GM21576 (cell line): ENCODE results near the gene PIEZO2.
A peak's percentile ranks its signal among the peaks of the same experiment; 100 is the strongest.
"Not testable (repeated sequence)": the region's sequence is repeated elsewhere in the genome, so short reads cannot be mapped to it uniquely, and the experiment has no call there.

Experiments
- ATAC-seq: cut with Tn5 transposase; IDR thresholded peaks from one replicate; pipeline ENCODE4 v1.9.1; 2021; ENCODE audit warnings: mild to moderate bottlenecking, moderate library complexity; ENCODE audit not compliant: unreplicated experiment

PIEZO2 gene

DNA sequence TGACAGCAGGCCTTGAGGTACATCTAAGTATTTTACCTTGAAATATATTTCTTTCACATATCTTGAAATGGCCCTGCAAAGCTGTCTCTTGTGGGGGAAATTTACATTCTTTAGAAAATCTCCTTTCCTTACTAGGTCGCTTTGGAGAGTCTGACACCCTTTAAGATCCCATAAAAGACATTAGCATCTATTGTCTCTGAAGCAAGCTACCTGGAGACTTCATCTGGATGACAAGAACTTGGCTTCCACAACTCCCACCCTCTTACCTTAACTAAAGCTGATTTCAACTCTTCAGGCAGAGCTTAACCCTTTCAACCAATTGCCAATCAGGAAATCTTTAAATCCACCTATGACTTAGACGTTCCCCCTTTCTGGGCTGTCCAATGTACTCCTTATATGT is 219.3 kb downstream of the PIEZO2 start:
- no peak for ATAC-seq

DNA sequence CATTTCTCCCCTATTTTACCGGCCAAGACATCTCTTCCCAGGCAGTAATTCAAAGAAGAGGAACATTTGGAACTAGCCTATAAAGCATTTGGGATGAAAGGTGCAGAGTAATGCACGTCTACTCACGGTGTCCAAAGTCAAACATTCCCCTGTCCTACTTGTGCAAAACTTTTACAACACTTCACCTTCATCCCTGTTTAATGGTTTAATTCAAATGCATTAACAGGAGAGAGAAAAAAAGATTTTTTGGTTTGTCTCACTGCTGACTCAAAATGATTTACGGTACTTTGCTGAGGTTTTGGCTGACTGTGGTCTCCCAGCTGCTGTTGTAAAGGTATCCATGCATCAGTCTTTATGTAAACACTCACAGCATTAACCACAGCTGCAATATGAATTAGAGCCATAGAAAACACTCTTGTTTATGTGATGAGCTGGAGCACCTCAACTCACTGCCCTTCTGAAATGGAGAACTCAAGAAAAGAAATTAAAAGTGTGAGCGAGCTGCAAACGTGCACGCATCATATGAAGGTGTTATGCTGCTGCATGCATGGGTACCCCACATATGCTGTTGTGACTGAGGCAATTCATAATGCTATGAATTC is 220.5 kb downstream of the PIEZO2 start:
- ATAC-seq = peak; percentile 62

DNA sequence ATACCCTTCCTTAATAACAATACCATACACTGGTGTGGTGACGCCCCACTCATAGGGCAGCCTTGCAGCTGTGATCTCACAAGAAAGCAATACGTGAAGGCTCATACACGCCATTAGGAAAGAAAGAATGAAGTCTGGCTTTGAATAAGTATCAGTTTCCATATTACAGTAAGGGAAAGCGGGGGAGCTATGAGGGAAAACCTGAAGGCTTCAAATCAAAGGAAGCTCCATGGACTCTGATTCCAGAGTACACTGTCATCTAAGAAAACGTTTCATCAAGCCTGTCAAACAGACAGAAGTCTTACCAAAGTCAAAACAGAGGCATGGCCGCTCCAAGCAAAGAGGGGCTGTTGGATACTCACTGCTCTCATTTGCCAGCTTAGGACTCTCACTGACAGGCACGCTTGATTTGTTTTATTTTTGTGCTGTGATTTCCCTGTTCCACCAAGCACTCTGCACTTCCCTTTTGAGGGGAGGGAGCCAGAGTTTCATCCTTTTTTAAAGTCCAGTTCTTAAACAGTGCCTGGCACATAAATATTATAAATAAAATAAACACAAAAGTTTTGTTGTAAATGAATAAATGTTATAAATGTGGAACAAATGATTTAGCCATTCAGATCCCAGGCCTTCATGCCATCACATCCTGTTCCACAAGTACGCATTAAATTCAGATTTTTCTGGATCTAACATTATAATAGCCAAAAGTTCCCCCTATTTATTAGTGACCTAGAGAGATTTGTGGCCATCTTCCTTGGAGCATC is 221.2 kb downstream of the PIEZO2 start:
- ATAC-seq = peak; percentile 42

DNA sequence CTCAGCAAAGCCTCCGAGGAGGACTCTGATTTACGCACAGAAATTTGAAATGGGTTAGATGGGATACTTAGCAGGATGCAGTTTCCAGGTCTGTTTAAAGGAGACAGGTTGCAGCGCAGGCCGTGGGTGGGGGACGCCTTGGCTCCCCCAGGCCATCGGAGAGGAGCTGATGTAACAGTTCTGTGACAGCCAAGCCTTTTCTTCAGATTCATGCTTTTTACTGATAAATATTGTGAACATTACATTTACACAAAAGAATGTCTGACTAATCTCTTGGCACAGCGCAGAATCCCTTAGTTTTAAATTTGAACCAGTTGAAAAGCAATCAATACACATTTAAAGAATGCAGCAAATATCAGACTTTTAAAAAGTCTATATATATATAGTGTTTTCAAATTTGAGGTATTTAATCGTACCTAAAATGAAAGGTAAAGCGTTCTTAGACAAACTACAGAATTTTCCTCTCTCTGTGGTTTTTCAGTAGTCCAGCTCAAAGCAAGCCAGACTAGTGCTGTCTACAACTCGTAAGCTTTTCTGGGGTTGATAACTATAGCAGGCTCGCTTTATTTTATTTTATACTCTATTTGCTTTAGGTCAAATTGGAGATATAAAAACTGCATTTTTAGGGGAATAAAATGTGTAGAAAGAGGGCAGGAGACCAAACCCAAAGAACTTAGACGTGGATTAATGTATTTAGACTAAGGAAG is 221.9 kb downstream of the PIEZO2 start:
- ATAC-seq = no peak

- no peak for ATAC-seq
Observed at GRCh38 chr18:10926621-10927161, 222.7 kb downstream of the PIEZO2 start.

DNA sequence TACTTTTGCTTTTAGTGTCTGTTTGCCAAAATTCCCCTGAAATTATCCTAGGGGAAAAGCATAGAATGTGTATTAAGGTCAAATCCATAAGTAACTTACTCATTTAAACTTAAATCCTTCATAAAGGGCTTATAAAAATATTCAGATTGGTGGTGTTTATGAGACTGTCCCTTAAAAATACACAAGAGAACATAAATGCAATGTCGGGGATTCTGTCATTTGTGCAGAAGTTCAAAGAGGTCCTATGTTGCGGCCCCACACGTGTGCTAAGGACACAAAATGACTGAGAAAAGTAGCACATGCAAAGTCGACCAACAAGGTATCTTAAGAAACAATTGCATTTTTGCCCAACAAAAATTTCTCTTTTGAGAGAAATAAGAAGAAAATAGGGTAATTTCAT is 225.1 kb downstream of the PIEZO2 start:
- no peak for ATAC-seq

- ATAC-seq = no peak
Observed at GRCh38 chr18:10923551-10924070, 225.8 kb downstream of the PIEZO2 start.

DNA sequence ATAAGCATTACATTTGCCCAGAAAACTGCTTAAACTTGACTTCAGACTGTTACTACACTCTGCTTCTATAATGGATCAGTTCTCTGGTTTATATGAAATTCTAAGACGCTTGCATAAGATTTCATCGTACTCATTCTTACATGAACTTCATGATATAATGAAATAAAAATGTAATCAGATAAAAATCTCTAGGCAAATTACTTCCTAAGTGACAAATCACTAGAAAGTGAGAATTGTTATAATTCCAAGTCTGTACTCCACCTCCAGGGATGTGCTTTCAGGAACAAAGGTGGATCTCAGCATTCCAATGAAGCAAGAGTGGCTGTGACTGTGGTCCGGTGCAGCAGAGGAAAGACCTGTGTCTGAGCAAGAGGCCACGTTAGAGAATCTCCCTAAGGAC is 226.2 kb downstream of the PIEZO2 start:
- no peak for ATAC-seq

- not testable (repeated sequence) for ATAC-seq
Observed at GRCh38 chr18:10922712-10923111, 226.7 kb downstream of the PIEZO2 start.

- not testable (repeated sequence) for ATAC-seq
Observed at GRCh38 chr18:10920309-10920708, 229.1 kb downstream of the PIEZO2 start.

DNA sequence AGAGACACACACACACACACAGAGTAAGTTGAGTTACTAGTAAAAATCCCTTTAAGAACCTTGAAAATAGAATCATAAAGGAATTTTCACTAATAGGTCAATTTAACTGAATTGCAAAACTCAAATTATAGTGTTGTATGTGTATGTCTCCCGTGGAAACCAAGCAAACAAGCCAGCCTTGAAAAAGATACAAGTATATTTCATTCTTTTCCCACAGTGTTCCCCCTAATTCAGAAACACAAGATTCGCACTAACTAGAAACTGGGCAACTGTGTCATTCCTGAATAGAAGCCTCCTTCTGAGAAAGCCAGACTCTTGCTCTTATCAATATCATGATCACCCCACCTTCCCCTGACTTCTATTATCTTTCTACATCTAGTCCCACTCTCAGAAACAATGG is 229.5 kb downstream of the PIEZO2 start:
- ATAC-seq = no peak

GRCh38 chr18:10916865-10917264 is 232.5 kb downstream of the PIEZO2 start:
- no peak for ATAC-seq

DNA sequence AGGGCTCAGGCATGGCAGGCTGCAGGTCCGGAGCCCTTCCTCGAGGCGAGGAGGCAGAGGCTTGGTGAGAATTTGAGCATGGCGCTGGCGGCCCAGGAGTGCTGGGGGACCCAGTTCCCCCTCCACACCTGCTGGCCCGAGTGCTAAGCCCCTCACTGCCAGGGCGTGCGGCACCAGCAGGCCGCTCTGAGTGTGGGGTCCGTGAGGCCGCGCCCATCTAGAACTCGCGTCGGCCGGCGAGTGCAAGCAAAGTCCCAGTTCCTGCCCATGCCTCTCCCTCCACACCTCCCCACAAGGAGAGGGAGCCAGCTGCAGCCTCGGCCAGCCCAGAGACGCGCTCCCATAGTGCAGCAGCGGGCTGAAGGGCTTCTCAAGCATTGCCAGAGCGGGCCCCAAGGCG is 233.0 kb downstream of the PIEZO2 start:
- no peak for ATAC-seq

DNA sequence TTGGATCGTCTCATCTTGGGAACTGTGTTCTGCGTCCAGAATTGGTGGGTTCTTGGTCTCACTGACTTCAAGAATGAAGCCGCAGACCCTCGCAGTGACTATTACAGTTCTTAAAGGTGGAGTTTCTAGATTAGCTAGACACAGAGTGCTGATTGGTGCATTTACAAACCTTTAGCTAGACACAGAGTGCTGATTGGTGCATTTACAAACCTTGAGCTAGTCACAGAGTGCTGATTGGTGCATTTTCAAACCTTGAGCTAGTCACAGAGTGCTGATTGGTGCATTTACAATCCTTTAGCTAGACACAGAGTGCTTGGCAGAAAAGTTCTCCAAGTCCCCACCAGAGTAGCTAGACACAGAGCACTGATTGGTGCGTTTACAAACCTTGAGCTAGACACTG is 233.6 kb downstream of the PIEZO2 start:
- ATAC-seq = not testable (repeated sequence)

- ATAC-seq = not testable (repeated sequence)
Observed at GRCh38 chr18:10914610-10915009, 234.8 kb downstream of the PIEZO2 start.

DNA sequence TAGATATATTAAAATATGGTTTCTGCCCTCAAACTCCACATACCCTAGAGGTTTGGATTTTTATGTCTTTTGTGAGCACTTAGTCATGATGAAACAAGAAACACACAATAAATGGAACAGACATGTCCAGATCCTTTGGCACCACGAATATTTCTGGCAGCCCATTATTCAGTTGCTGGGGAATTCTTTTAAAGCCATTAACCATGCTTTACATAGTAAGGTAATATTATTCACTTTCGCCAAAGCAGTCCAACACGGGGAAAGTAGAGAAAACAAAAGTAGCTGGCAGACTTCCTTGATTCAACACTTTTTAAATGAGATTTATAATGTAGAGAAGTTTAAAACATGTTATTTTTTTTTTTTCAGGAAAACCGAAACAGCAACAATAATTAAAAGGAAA is 235.4 kb downstream of the PIEZO2 start:
- no peak for ATAC-seq

DNA sequence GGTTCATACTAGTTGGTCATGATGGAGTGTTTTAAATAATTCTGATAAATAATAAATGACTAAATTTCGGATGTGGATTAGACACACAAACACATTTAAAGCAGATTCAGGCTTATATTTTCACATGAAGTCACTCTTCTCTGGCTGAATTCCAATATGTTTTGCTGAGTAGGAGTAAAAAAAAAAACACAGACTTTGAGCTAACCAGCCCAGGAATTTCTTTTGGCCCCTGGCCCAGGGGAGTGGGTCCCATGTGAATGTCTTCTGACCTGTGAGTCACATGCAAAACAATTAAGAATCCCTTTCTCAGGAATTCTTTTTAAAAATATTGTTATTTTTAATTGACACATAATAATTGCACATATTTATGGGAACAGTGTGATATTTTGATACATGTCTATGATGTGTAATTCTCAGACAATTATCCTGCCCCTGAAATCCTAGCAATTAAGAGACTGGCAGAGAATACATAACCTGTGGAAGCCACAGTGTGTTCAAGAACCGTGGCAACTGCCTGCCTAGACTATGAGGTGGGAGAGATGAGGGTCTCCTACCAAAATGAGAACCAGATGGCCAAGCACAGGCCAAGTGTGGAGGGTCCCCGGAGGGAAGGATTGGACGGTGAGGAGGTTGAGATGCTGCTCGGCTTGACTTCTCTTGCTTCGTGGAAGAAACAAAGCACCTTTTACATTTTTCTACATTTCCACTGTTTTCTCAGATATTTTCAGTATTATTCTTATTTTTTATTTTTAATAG is 236.4 kb downstream of the PIEZO2 start:
- no peak for ATAC-seq

DNA sequence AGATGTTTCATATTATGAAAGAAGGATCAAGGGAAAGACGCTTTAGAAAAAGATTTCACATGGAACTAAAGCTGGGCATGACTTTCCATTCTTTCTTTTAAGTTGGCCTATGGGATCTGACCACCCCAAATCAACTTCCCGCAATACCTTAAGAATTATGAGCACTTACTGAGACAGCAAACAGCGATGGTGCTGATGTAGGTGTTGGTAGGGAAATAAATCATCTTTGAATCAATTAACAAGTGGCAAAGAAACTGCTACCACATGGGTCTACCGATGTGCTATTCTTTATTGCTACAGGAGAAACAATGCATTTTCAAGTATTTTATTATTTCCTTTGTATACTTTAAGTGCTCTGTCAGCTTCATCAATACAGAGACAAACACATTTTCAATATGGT is 239.6 kb downstream of the PIEZO2 start:
- ATAC-seq = no peak

DNA sequence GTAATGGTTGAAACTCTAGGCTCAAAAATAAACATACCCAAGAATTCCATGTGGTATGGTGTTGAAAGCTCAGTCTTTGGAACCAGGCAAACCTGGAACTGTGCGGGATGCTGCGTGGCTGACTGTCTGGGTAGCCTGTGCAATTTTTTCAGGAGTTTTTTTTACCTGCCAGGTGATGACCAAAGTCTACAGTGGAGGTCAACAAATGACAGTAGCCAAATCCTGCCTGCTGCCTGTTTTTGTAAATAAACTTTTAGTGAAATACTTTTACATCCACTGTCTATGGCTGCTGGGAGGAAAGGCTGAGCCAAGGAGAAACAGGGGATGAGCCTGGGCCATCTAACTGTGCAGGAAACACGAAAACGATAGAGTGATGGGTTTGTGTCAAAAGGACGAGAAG is 240.6 kb downstream of the PIEZO2 start:
- no peak for ATAC-seq

GRCh38 chr18:10907749-10908148 is 241.6 kb downstream of the PIEZO2 start:
- no peak for ATAC-seq

GRCh38 chr18:10901329-10901728 is 248.0 kb downstream of the PIEZO2 start:
- no peak for ATAC-seq
